Spinal cord (tissue), 10 donors: ENCODE measurements around the gene BPIFB4. TPM values are rescaled to one million over a fixed set of nuclear protein-coding genes. Genes with fewer than 3 reads are reported as not detected.
A peak's percentile ranks its signal among the peaks of the same experiment; 100 is the strongest.

Experiments
- DNase-seq, 6 donors: peaks; one replicate each; pipeline versions ENCODE4 v3.0.0 to v3.0.0-alpha.2; 2013 to 2015; ENCODE audit warnings: low spot score in 6 of 6, low read depth in 4 of 6
- H3K27ac ChIP-seq: one replicate; pipeline ENCODE4 v1.5.1; 2013; ENCODE audit warnings: low read depth, low read length, control low read depth
- H3K27me3 ChIP-seq: one replicate; pipeline ENCODE4 v1.6.1; 2013; ENCODE audit warnings: low read length; ENCODE audit not compliant: control insufficient read depth, insufficient read depth
- H3K36me3 ChIP-seq: one replicate; pipeline ENCODE4 v1.6.1; 2013; ENCODE audit warnings: low read length; ENCODE audit not compliant: control insufficient read depth, insufficient read depth
- H3K4me1 ChIP-seq: one replicate; pipeline ENCODE4 v1.6.1; 2013; ENCODE audit warnings: low read length; ENCODE audit not compliant: control insufficient read depth, insufficient read depth
- H3K4me3 ChIP-seq: one replicate; pipeline ENCODE4 v1.5.1; 2013; ENCODE audit warnings: low read depth, low read length, control low read depth
- H3K9me3 ChIP-seq: one replicate; pipeline ENCODE4 v1.6.1; 2013; ENCODE audit warnings: low read length; ENCODE audit not compliant: control insufficient read depth, insufficient read depth
- WGBS: methylation state at CpG from one replicate; pipeline ENCODE4 v1.1.5; 2013; ENCODE audit warnings: missing lambda C conversion rate; ENCODE audit not compliant: insufficient coverage; 5-methylcytosine and 5-hydroxymethylcytosine counted together
- polyA plus RNA-seq, 2 donors: library from polyadenylated mRNA; unstranded; fragments of 120-200 nt; gene quantifications; one replicate each; pipeline ENCODE4 v1.2.1, GENCODE V29; 2013; ENCODE audit not compliant: insufficient read length in 2 of 2
- total RNA-seq, 2 donors: library from RNA; depleted of rRNA in 1 of 2; stranded (reverse); fragments of 120-200 nt in 1 of 2; fragments of >200 nt in 1 of 2; gene quantifications; one replicate each; pipeline versions ENCODE4 v1.2.3 to v1.2.4, GENCODE V29; 2013 to 2014
- donor health status: healthy.

Gene BPIFB4
- total and polyA plus RNA-seq, 4 donors: 0.24 to 0.44 (median 0.32) TPM; not detected in 1

DNA sequence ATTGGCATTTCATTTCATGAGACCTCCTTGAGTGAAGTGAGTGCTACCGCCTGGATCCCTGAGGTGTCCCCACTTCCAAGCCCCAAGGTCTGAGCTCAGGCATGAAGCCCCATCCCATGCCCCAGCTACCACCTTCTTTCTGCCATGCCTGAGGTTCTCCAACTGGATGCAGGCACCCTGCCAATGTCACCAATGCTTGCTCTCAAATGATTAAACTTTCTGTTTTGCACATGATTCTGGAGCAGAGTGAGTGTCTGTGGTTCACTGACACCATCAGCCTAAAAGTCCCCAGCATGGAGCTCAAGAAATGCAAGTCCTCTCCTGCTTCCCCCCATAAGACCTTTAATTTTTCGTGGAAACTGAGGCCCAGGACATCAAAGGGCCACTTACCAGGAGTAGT lies 44.8 kb downstream of the BPIFB4 start:
- no peak for DNase-seq
- H3K27ac ChIP-seq: no peak overlapping the region
- H3K36me3 ChIP-seq: no peaks in the 10 kb centered on the region
- H3K27me3 ChIP-seq: no peaks in the 10 kb centered on the region
- WGBS: 70% methylated on average over 2 of the region's 2 CpGs
- H3K4me1 ChIP-seq: no peaks in the 10 kb centered on the region
- no peak overlapping the region for H3K4me3 ChIP-seq
- H3K9me3 ChIP-seq: no peaks in the 10 kb centered on the region

DNA sequence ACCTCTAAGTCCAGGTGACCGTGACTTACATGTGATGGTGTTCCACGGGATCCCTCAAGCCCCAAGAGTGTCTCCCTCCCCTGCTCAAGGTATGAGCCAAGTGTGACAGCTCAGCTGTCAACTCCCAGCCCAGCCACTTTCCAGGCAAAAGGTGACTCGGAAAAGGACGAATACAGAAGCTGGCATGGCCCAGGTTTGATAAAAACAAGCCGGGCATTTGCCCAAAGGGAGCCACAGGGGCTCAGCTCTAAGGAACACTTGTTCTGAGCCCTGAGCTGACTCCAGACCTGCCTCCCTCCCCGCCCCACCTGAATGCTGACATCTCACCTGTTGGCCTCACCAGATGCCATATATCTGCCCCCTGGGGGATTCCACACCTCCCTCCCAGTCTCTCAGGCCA lies 45.6 kb downstream of the BPIFB4 start:
- Histone ChIP-seq H3K4me1 (no peaks in the 10 kb centered on the region), H3K9me3 (no peaks in the 10 kb centered on the region), H3K27ac (no peak overlapping the region), H3K36me3 (no peaks in the 10 kb centered on the region), H3K27me3 (no peaks in the 10 kb centered on the region), H3K4me3 (no peak overlapping the region)
- WGBS: 91% methylated on average over 6 of the region's 6 CpGs
- DNase-seq: no peak

DNA sequence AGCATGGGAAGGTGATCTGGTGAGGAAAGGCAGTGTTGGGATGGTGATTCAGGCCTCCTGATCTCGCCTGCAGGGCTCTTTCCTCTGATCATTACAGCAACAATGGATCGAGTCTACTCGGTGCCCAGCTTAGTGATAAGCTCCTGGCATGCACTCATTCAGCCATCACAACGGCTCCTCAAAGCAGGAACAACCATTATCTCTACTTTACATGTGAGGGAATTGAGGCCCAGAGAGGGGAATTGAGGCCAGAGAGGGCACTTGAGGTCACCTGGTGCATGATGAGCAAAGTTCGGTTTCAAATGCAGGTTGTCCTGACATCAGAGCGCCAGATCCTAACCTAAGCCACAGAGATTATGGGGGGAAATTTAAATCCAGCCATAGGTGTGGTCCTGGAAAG lies 46.5 kb downstream of the BPIFB4 start:
- WGBS: 89% methylated on average over 3 of the region's 6 CpGs
- no peaks in the 10 kb centered on the region for H3K36me3 ChIP-seq
- H3K4me3 ChIP-seq: no peak overlapping the region
- no peak overlapping the region for H3K27ac ChIP-seq
- DNase-seq: no peak
- H3K9me3 ChIP-seq: no peaks in the 10 kb centered on the region
- H3K27me3 ChIP-seq: no peaks in the 10 kb centered on the region
- no peaks in the 10 kb centered on the region for H3K4me1 ChIP-seq

DNA sequence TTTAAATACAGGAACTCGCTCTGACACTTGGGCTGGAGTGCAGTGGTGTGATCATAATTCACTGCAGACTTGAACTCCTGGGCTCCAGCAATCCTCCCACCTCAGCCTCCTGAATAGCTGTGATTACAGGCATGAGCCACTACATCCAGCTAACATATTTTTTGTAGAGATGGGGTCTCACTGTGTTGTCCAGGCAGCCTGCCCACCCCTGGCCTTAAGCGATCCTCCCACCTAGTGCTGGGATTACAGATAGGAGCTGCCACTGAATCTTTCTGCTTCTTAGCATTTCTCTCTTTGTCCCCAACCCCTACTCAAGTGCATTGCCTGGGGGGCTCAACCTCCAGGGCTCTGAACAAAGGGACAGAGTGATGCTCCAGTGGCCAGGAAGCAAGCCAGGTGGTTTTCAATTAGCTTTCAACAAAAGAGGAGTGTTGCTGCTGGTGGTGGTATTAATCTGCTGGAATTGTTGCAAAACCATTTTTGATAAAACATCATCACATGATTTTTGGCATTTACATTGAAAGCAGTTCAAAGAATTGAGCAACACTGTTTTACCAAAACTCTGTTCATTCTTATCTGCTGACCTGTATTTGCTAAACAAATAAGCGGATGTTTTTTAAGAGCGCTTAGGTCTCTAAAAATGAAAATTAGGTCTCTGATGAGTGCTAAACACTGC lies 48.1 kb downstream of the BPIFB4 start:
- Histone ChIP-seq H3K4me3 (no peak overlapping the region), H3K36me3 (no peaks in the 10 kb centered on the region), H3K4me1 (peaks cover 6% of the 10 kb centered on the region), H3K9me3 (no peaks in the 10 kb centered on the region), H3K27ac (no peak overlapping the region), H3K27me3 (no peaks in the 10 kb centered on the region)
- peak in 1 of 6 donors; percentile 47 for DNase-seq
- 83% methylated on average over 1 of the region's 4 CpGs for WGBS

DNA sequence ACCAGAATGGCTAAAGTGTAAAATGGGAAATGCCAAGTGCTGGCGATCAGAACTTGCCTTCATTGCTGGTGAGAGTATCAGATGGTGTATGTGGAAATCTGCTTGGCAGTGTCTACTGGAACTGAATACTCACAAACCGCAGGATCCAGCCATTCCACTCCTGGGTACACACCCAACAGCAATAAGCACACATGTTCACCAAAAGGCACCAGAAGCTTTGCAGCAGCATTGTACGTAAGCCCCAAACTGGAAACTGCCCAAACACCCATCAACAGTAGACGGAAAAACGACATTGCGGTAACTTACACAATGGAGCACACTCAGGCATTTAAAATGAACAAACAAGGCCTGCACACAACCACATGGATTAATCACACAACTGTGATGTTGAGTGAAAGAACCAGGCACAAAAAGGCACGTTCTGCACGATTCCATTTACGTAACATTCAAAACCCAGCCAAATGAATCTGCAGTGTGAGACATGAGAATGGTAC lies 51.2 kb downstream of the BPIFB4 start:
- Histone ChIP-seq H3K27ac (no peak overlapping the region), H3K4me3 (no peak overlapping the region), H3K9me3 (no peaks in the 10 kb centered on the region), H3K4me1 (peaks cover 13% of the 10 kb centered on the region), H3K27me3 (no peaks in the 10 kb centered on the region), H3K36me3 (no peaks in the 10 kb centered on the region)
- DNase-seq: peak in 2 of 6 donors; percentile 25 to 61
- WGBS: 42% methylated on average over 5 of the region's 9 CpGs

DNA sequence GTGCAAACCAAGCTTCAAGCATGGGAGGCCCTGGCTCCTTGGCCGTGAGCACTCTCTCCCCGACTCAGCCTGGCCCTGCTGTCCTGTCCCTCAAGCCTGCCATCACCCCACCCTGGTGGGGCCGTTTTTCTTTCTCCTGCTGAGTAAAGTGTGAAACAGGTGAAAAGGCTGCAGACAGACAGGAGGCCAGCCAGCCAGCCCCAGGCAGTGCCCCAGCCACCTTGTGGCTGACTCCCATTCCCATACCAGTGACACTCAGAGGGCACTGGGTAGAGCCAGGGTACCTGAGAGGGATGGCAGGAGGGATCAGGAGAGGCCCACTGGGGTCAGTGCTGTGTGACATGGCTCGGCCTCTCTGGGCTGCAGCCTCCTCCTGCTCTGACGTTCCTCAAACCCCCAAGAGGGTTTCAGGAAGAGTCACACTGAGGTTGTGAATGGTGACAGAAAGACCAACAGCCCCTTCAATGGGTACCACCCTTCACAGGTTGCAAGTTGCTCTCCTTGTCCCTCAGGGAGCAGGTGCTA lies 52.6 kb downstream of the BPIFB4 start:
- Histone ChIP-seq H3K27ac (no peak overlapping the region), H3K4me1 (peaks cover 13% of the 10 kb centered on the region), H3K36me3 (no peaks in the 10 kb centered on the region), H3K27me3 (no peaks in the 10 kb centered on the region), H3K4me3 (no peak overlapping the region), H3K9me3 (no peaks in the 10 kb centered on the region)
- no peak for DNase-seq
- WGBS: 83% methylated on average over 1 of the region's 5 CpGs

DNA sequence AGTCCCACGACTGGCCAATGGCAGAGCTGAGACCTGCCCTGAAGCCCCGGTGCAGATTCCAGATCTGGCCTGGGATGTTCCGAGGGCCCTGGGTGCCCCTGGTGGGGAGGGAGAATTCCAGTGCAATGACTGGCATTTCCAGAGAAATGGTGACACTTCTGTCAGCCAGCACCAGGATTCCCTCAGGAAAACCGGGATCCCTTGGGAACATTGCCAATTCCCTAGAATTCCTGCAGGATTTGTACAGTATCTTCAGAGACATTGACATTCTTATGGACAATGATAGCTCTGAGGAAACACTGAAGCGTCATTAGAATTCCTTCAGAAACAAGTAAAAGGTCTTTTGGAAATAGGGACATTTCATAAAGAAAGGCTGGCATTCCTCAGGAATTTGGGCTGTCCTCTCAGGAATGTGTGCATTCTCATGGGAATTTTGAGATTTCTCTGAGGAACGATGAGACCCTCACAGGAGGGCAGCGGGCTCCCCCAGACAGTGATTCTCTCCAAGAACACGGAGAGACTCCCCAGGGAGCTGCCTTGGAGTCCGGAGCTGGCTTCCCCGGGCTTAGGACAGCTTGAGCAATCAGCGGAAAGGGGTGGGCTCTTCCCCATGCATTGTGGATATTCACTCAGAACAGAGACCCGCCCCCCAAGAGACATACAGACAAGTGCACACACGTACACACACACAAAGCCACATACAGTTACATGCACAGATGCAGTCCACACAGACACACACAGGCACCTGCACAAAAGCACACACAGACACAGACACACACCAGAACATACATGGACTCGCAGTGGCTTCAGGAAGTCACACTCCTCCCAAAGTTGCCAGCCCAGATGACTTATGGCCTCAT lies 53.3 kb downstream of the BPIFB4 start:
- Histone ChIP-seq H3K4me1 (peaks cover 13% of the 10 kb centered on the region), H3K27me3 (no peaks in the 10 kb centered on the region), H3K4me3 (no peak overlapping the region), H3K27ac (no peak overlapping the region), H3K36me3 (no peaks in the 10 kb centered on the region), H3K9me3 (no peaks in the 10 kb centered on the region)
- 49% methylated on average over 14 of the region's 14 CpGs for WGBS
- peak in 1 of 6 donors; percentile 10 for DNase-seq

DNA sequence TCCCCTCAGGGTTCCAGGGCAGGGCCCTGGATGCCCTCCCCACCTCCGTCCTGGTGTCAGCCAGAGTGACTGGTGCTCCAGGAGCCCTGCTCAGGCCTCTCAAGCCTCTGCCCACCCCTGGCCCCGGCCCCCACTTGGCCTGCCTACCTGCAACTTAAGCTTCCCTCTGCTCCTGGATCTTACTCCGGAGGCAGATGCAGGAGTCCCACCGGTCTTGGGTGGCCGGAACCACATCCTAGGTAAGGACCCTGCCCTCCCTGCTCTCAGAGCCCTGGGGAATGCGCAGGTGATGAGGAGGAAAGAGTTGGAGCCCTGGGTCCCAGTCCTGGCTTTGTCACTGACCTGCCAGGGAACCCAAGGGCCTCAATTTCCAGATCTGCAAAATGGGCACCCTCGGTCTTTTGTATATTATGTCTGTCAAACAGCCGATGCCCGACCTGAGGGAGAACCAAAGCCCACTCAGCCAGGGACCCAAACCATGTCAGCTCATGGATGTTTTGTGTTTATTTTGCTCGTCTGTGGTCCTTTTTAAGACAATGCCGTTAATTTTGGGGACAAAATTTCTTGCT lies 54.0 kb downstream of the BPIFB4 start:
- H3K9me3 ChIP-seq: no peaks in the 10 kb centered on the region
- no peaks in the 10 kb centered on the region for H3K36me3 ChIP-seq
- 84% methylated on average over 11 of the region's 11 CpGs for WGBS
- no peak overlapping the region for H3K4me3 ChIP-seq
- no peak overlapping the region for H3K27ac ChIP-seq
- H3K4me1 ChIP-seq: peaks cover 13% of the 10 kb centered on the region
- no peak for DNase-seq
- H3K27me3 ChIP-seq: no peaks in the 10 kb centered on the region

DNA sequence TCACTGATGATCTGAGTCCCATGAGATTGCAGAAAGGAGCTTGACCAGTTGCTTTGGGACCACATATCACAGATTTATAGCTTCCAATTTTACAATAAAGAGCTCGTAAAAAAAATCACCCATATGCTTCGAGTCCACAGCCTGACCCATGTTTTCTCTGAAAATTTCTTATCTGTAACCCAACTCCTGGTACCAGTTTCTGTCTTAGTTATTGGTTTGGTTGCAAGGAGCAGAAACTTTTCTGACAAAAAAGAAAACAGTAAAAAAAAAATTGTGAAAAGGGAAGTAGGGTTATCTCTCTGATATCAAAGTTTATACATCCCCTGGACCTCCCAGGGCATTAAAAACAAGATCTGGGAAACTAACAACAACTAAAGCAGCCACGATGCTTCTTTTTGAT lies 57.8 kb downstream of the BPIFB4 start:
- H3K4me1 ChIP-seq: peaks cover 10% of the 10 kb centered on the region
- DNase-seq: no peak
- H3K27ac ChIP-seq: no peak overlapping the region
- no peaks in the 10 kb centered on the region for H3K36me3 ChIP-seq
- no peaks in the 10 kb centered on the region for H3K27me3 ChIP-seq
- H3K4me3 ChIP-seq: no peak overlapping the region
- H3K9me3 ChIP-seq: no peaks in the 10 kb centered on the region
- WGBS: no CpG with 5 or more reads among the region's 3 CpGs
